T-helper 2 cell treated with Interferon-gamma antibody and Interleukin-4, amounts not matched to agents 100 ng/mL and 5 ng/mL, for 36 hours (primary cell): Measurements from ENCODE around the gene CR1L. TPM values are rescaled to one million over a fixed set of nuclear protein-coding genes. Genes with fewer than 3 reads are reported as not detected.
"Not testable (repeated sequence)": the region's sequence is repeated elsewhere in the genome, so short reads cannot be mapped to it uniquely, and the experiment has no call there.

Source experiments
- intact Hi-C: fragments of 100-400 bp; cut with micrococcal nuclease; formaldehyde crosslinking; loops from one replicate; pipeline ENCODE4 v1.15.1; 2023
- total RNA-seq: library from RNA; stranded (reverse); gene quantifications from 2 replicates; pipeline ENCODE4 v1.2.3, GENCODE V29; 2022

The CR1L gene
- total RNA-seq, 1 donor from 2014 or later, result not detected

DNA sequence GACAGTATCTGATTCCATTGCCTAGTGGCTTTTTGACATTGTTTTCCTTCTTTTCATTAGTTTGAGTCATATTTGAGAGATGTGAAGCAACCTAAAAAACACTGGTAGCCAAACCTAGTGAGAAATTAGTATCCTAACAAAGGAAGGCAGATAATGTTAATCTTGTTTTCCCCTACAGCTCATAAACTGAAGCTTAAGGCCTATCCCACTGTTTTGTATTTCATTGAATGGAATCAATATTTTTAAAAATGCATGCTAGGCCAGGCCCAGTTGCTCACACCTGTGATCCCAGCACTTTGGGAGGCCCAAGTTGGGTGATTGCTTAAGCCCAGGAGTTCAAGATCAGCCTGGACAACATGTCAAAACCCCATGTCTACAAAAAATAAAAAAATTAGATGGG, 1.2 kb downstream of the CR1L start:
- intact Hi-C loops, result no loop called here

DNA sequence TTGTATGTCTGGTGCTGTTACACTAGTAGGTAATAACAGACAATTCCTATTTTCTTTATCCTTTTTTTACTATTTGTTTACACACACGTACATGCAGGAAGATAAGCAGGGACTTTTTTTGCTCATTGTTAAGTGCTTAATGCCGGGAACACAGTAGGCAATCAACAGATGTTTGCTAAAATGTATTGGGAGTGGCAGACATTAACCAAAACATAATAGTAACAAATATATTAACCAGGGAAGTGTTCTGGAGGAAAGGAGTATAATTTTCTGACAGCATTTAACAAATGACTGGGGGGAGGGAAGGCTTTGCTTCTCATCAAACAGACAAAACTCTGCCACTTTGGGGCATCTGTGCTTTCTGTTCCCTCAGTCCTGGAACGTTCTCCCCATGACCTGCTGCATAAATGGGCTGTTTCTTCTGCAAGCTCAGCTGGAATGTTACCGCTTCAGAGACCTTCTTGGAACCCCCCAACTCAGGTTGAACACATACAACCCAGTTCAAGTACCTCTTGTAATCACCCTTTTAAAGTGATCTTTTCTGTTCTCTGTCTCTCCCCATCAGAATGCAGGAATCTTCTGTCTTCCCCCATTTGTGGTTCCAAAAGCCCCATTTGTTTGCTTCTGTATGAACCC, 2.1 kb downstream of the CR1L start:
- intact Hi-C loops, result no loop called here

DNA sequence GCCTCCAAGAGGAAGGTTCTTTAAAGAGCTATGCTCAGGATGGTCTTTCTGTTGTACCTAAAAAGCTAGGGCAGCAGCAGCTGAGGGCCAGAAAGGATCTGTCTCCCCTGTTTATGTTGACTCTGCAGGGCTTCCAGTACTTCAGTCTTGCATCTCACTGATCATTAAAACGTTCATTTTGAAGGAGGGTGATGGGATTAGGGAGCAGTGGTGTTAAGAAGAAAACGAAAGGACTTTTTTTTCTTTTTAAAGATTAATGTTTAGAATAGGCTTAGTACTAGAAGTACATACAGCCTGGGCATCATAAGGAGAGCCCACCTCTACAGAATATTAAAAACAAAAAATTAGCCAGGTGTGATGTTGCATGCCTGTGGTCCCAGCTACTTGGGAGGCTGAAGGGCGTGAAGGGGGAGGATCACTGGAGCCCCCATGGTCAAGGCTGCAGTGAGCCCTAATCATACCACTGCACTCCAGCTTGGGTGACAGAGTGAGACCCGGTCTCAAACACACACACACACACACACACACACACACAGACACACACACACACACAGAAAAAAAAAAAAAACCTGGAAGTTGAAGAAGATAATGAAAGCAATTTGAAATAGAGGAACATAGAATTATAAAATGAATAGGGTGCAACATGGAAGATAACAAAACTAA, 2.9 kb downstream of the CR1L start:
- intact Hi-C loops, result no loop called here

DNA sequence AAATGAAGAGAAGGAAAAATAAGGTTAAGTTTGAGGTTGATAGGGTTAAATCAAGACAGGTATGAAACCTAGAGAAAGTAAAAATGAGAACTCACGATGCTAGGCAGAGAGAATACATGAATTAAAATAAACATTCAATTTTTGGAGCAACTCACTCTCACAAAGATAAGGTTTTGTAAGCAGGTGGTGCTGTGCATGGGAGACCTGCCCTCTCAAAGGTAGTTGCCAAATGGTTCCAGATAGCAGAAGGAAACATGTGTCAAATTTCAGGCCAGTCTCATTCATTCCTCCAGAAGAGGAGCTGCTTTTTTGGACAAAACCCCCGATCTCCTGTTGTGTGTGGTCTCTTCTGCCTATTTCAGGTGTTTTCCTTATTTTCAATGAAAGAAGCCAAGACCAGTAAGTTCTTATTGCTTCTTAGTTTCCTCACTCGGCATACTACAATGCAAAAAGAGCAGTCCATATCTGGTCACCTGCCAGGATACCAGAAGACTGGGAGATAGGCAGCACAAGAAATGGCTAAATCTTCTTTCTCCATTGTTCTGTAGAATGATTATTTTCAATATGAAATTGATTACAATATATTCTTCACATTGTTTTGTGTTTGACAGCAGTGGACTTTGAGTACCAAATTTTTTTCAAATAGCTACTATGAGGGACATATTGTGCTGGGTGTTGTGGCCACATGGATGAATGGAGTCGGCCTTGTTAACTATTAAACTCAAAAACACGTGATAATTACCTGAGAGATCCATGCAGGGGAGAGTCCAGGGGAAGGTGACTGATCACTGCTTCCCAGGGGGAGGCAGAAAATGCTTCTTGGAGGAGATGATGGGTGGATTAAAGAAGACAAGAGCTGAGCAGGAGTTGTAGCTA, 3.6 kb downstream of the CR1L start:
- intact Hi-C loops, result no loop called here

DNA sequence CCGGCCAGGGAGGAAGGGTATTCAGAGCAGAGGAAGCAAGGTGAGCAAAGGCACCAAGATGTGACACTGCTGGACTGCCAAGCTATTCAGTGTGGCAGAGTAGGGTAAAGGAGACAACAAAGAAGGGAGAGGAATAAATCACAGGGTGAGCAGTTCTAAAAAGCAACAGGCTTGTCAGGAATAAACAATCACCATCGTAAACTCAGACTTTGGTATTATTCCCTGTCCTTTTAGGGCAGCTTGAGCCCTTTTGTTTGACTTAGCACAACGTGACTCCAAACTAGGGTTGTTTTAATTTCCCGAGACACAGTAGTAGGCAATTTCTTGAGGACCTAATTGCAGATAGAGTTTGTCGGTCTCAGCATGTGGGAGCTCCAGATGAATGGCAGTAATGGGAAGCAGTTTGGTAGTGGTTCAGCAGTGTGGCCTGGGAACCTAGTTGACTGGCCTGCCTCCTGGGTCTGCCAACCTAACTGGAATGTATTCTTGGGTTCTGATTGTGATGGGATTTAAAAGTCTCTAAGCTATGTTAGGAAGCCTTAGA, 4.3 kb downstream of the CR1L start:
- intact Hi-C loops, result no loop called here

DNA sequence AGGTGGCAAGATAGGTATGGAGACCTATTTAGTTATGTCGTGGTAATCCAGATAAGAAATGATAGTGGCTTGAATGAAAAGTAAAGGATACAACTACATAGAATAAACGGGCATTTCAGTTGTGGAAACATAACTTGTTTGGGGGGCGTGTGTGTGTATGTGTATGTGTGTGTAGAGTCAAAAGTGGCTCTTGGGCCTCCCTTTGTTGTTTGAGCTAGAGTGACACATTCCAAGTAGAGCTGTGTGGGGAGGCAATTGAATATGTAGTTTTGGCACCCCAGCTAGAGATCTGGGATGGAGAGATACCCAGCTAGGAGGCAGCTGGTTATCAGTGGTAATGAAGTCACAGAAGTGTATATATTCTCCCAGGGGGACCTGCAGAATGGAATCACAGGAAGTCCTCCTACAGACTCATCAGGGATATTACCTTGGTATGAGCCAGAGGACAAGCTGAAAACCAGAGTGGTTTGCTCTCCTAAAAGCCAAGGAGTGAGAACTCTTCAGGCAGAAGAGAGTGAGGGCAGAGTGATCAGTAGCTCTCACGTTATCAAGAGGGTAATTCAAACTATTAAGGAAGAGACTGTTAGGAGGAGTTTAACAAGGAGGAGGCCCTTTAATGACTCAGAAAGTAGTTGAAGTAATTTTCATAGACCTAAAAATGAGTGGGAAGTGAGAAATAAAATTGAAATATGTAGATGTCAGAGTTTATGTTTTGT, 5.1 kb downstream of the CR1L start:
- intact Hi-C loops, result no loop called here

DNA sequence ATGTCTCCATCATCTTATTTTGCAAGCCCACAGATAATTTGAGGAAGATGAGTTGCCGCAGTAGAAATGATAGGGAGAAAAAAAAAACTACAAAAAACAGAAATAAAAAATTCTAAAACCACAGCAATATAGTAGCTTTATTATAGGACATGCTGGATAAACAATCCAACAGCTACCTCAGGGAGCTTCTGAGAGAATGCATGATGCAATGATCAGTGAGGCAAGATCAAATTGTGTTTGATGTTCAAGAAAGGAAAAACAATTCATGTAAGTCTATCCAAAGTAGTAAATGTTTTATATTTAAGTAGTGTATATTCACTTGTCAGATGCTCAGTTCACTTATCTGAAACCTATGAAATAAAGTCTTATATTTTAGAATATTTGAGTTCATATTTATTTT, 6.7 kb downstream of the CR1L start:
- intact Hi-C loops, result no loop called here

DNA sequence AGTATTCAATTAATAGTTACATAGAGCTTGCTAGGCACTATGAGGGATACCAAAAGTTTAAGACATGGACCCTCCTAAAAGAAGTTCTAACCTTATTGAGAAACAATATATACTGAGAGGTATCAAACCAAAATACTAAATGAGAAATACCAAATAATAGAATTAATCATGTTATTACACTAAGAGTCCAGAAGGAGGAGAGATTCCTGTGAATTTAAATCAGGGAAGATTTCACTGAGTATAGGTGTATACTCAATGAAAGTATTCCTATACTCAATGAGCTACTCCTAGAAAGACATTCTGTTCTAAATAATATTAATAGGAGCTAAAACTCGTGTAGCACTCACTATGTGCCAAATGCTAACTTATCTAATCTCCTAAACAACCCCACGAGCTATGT, 9.4 kb downstream of the CR1L start:
- intact Hi-C loops, result no loop called here

DNA sequence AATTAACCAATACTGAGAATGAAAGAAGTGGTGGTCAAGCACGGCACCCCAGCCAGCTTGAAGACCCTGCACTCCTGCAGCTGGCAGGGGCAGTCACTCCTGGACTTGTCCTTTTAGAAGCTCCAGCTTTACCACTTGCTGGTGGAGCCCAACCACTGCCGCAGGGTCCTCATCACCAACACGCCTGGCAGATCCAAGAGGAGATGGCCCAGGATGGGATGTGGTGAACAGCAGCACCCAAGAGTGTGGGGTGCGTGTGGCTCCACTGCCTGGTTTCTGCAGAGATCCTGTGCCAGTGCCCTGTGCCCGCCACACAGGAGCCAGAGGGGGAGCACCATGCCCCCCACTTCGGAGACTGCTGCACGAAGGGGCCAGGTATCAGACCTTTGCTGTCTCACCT, 13.5 kb downstream of the CR1L start:
- intact Hi-C loops, result no loop called here

DNA sequence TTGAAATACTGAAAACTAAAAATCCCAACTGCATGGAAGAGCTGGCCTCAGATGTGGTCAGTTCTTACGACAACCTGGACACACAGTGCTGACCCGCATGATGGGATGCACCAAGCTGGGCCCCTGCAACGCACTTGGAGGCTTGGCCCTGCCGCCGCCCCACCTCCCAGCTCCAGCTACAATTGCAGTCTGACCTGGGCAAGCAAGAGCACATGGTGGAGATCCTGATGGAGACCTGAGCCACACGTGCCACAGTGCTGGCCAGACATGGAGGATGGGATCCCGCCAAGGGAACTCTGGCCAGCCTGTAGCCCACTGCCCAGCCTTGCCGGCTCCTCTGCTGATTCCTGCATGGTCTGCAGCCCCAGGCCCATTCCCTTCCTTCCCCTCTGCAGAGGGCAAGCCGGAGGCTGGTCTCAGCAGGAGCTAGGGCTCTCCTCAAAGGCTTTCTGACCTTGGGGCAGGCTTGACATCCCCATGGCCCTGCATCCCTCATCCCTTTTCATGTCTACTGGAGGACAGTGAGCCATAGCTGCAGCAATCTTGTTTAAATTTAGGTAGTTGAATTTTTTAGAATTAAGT, 14.1 kb downstream of the CR1L start:
- intact Hi-C loops, result no loop called here

DNA sequence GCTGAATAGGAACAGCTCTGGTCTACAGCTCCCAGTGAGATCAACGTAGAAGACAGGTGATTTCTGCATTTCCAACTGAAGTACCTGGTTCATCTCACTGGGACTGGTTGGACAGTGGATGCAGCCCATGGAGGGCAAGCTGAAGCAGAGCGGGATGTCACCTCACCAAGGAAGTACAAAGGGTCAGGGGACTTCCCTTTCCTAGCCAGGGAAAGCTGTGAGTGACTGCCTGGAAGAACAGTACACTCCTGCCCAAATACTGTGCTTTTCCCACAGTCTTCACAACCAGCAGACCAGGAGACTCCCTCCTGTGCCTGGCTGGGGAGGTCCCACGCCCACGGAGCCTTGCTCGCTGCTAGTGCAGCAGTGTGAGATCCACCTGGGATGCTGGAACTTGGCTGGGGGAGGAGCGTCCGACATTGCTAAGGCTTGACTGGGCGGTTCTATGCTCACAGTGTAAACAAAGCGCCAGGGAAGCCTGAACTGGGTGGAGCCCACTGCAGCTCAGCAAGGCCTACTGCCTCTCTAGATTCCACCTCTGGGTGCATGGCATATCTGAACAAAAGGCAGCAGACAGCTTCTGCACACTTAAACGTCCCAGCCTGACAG, 14.7 kb downstream of the CR1L start:
- intact Hi-C loops, result no loop called here

DNA sequence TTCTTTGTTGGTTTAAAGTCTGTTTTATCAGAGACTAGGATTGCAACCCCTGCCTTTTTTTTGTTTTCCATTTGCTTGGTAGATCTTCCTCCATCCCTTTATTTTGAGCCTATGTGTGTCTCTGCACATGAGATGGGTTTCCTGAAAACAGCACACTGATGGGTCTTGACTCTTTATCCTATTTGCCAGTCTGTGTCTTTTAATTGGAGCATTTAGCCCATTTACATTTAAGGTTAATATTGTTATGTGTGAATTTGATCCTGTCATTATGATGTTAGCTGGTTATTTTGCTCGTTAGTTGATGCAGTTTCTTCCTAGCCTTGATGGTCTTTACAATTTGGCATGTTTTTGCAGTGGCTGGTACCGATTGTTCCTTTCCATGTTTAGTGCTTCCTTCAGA, 16.5 kb downstream of the CR1L start:
- intact Hi-C loops, result not testable (repeated sequence)

DNA sequence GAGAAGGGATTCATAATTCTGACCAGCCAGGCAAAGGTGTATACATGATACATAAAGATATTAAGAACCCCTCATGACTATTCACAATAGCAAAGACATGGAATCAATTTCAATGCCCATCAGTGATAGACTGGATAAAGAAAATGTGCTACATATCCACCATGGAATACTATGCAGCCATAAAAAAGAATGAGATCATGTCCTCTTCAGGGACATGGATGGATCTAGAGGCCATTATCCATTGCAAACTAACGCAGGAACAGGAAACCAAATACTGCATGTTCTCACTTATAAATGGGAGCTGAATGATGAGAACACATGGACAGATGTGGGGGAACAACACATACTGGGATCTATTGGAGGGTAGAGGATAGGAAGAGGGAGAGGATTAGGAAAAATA, 21.4 kb downstream of the CR1L start:
- intact Hi-C loops, result no loop called here

DNA sequence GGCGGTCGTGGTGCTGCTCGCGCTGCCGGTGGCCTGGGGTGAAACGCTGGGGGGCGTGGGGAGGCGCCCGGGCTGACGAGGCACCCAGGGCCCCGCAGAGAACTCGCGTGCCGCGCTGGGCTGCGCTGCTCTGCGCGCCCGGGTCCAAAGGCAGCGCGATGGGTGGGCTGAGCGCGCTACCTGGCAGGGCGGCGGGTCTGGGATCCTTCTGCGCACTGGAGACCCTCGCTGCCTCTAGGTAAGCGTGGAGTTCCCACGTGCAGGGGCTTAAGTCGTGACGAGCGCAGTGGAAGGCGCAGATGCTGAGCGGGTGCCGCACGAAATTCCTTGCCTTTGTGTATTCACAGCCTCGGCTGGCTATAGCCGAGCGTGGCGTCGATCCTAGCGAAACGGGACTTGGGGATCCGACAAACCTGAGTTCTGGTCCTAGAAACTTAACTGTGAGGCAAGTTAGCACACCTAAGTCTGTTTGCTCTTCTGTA, 24.6 kb downstream of the CR1L start:
- intact Hi-C loops, result no loop called here

DNA sequence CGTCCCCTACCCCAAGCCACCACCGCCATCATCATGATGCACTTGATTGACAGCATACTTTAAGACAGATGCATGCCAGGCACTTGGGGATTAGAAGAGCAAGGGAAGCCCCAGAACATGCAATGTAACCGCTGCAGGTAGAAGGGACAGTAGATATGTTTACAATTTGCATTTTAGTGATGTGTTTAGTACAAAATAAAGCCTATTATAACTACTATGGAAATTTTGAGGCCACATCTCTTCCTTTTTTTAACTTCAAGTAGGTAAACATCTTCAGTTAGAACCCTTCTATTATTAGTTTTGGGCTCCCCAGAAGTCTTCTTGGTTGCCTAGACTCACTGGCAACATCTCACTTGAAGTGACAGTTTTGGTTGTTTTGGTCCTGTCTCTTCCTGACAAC, 25.3 kb downstream of the CR1L start:
- intact Hi-C loops, result no loop called here

DNA sequence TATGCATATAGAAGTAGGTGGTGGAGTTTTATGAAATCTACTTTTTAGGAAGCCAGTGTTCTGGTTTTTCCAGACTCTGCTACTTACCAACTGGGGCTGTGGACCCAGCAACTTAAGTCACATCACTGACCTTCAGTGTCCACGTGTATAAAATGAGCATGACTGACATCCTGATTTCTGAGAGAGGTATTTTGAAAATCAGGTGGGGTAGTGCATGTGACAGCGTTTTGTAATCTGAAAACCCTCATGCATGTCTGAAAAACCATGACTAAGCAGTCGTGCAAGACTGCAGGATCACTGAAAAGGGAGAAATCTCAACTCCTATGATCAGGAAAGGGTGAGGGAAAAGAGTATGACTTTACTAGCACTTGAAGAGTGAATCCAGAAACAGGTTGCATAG, 26.1 kb downstream of the CR1L start:
- intact Hi-C loops, result no loop called here

DNA sequence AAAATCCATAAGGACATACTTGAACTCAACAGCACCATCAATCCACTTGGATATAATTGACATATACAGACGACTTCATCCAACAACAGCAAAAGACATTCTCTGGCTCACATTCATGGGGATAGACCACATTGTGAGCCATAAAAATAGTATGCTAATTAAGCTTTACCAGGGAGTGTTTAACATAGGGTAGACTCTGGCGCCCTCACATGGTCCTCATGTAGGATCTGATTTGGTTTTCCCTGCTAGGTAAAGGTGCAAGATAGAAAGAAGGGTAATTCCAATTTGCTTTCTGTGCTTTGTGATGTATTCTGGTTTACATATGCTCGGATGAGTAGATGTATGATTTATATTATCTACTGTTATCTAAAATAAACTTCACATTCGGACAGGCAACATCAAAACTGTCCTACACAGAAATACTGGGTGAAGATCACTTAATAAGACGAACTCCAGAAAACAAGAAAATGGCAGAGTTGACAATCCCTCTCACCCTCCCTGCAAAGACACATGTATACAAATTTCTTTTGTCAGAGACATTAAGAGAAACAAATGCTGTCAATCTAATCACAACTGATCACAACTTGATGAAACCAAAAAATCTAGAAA, 27.7 kb downstream of the CR1L start:
- intact Hi-C loops, result no loop called here

DNA sequence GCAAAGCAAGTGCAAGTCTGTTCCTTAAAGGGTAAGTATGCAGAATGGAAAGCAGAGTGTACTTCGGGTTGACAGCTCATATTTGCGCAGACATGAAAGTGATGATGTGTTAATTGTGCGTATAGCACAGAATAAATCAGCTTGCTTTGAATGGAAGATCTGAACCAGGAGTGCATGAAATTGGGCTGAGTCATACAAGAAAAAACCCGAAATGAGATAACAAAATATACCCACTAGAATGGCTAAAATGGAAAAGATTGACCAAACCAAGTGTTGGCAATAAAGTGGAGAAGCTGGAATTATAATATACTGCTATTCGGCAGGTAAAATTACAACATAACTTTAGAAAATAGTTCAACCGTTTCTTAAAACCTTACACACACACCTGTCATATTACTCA, 28.5 kb downstream of the CR1L start:
- intact Hi-C loops, result no loop called here

DNA sequence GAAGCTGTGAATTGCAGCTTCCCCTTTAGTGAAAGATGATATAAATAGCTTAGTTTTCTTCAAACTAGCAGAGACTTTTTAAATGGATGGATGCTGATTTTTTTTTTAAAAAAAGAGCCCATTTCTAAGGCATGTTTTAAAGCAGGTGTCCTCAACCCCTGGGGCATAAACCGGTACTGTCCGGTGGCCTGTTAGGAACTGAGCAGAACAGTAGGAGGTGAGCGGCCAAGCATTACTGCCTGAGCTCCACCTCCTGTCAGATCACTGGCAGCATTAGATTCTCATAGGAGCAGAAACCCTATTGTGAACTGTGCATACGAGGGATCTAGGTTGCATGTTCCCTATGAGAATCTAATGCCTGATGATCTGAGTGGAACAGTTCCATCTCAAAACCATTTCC, 31.2 kb downstream of the CR1L start:
- intact Hi-C loops, result no loop called here
